Pancreas (tissue), 10 donors: ENCODE results near the gene COL28A1. TPM values are rescaled to one million over a fixed set of nuclear protein-coding genes. Genes with fewer than 3 reads are reported as not detected.

Source experiments
- ATAC-seq, 4 donors: fragments of 200-7000 bp; cut with Tn5 transposase; one replicate each; pipeline versions ENCODE4 v1.8.0 to v1.9.1; 2020; ENCODE audit warnings: mild to moderate bottlenecking in 4 of 4, moderate library complexity in 4 of 4
- DNase-seq, 6 donors: peaks; one replicate each; pipeline ENCODE4 v3.0.0-alpha.2; 2020
- FAIRE-seq: peaks from 2 replicates; lab custom pipeline; 2012; peaks lifted over from hg19 to GRCh38; lab: Jason Lieb, UNC
- H3K27ac ChIP-seq, 4 donors: fragments of 200-600 bp; sonication (generic); 1 replicate in 3 of 4; 2 replicates in 1 of 4; pipeline versions ENCODE4 v1.5.0 to v1.8.0; 2020
- H3K27me3 ChIP-seq, 4 donors: fragments of 200-600 bp; one replicate each; pipeline ENCODE4 v1.8.0; 2021
- H3K36me3 ChIP-seq, 3 donors: fragments of 200-600 bp; sonication (generic) in 1 of 3; one replicate each; pipeline versions ENCODE4 v1.5.0 to v1.8.0; 2020 to 2021
- H3K4me1 ChIP-seq, 3 donors: fragments of 200-600 bp; one replicate each; pipeline ENCODE4 v1.8.0; 2021
- H3K4me3 ChIP-seq, 4 donors: fragments of 200-600 bp; sonication (generic) in 2 of 4; one replicate each; pipeline versions ENCODE4 v1.5.0 to v1.8.0; 2020 to 2021
- H3K9me3 ChIP-seq, 4 donors: fragments of 200-600 bp; one replicate each; pipeline ENCODE4 v1.8.0; 2021
- WGBS, 2 donors: extraction: QIAGEN DNeasy Blood & Tissue Kit; methylation state at CpG; one replicate each; pipeline ENCODE4 v1.1.7; 2013; 5-methylcytosine and 5-hydroxymethylcytosine counted together
- intact Hi-C, 3 donors: fragments of 100-400 bp; cut with DNase I; formaldehyde crosslinking; loops; one replicate each; pipeline versions ENCODE4 v1.11.1 to v1.14.2; 2022
- polyA plus RNA-seq, 2 donors: library from polyadenylated mRNA; stranded (reverse); fragments of 200-250 nt; gene quantifications; one replicate each; pipeline ENCODE4 v1.2.3, GENCODE V29; 2013
- total RNA-seq, 6 donors: library from RNA; stranded (reverse); fragmentation: NEBNext Ultra II Directional in 4 of 6; extraction: Animal tissue kit (Norgen Biotek cat#: 25700) in 4 of 6; gene quantifications; one replicate each; pipeline versions ENCODE4 v1.2.1 to v1.2.4, GENCODE V29; 2021 to 2023
- TF ChIP-seq, protein P1 (sequence below), 4 donors: fragments of 200-600 bp; sonication (generic) in 3 of 4; IDR thresholded peaks; one replicate each; pipeline versions ENCODE4 v1.5.0 to v1.8.0; 2021; ENCODE audit warnings: antibody characterized with exemption in 4 of 4
- donor health status: healthy with polysubstance abuse.
- donor health status: DM: no; HTN: no; CAD: no; lungs with moderate emphysema.
- donor health status: DM: no; HTN: no; CAD: no.
- donor health status: control.
- donor health status: control.
- donor health status: Bipolar disorder and iron deficiency.
- donor health status: DM: yes; HTN: yes; CAD: no.
- donor health status: DM: no; HTN: no; CAD: no.
- donor health status: DM: no; HTN: no; CAD: no.
- donor health status: DM: yes; HTN: yes; CAD: no.

COL28A1 gene
- total and polyA plus RNA-seq, 8 donors = 0.84 to 14.4 (median 3.5) TPM

DNA sequence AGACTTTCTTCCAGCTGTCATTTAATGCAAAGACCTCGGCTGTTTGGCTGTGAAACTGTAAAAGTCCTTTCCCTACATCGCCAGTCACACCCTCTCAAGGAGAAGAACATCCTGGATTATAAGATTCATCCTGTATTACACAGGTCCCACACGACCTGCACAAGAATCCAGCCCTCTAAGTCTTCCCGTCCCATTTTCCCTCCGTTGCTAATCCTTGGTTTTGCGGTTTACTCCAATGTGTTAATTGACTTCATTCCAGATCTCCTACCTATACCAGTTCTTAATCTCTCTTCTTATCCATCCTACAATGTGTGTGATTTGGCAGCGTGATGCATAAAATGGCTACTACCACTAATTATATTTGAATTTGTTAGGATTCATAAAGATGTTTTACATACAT, 110.4 kb downstream of the COL28A1 start:
- H3K9me3 ChIP-seq = no peaks in the 10 kb centered on the region
- no peak for ATAC-seq
- H3K4me1 ChIP-seq = no peaks in the 10 kb centered on the region
- 54 to 64% methylated on average over 7 of the region's 7 CpGs for WGBS, 2 donors
- TF ChIP-seq, protein P1, sequence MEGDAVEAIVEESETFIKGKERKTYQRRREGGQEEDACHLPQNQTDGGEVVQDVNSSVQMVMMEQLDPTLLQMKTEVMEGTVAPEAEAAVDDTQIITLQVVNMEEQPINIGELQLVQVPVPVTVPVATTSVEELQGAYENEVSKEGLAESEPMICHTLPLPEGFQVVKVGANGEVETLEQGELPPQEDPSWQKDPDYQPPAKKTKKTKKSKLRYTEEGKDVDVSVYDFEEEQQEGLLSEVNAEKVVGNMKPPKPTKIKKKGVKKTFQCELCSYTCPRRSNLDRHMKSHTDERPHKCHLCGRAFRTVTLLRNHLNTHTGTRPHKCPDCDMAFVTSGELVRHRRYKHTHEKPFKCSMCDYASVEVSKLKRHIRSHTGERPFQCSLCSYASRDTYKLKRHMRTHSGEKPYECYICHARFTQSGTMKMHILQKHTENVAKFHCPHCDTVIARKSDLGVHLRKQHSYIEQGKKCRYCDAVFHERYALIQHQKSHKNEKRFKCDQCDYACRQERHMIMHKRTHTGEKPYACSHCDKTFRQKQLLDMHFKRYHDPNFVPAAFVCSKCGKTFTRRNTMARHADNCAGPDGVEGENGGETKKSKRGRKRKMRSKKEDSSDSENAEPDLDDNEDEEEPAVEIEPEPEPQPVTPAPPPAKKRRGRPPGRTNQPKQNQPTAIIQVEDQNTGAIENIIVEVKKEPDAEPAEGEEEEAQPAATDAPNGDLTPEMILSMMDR (IDR thresholded peaks at IDR 0.05) = no peak
- H3K27ac ChIP-seq = no peak overlapping the region
- no peaks in the 10 kb centered on the region for H3K27me3 ChIP-seq
- intact Hi-C loops = no loop called here
- no peaks in the 10 kb centered on the region for H3K36me3 ChIP-seq
- no peak for FAIRE-seq
- no peak for DNase-seq
- H3K4me3 ChIP-seq = no peak overlapping the region

DNA sequence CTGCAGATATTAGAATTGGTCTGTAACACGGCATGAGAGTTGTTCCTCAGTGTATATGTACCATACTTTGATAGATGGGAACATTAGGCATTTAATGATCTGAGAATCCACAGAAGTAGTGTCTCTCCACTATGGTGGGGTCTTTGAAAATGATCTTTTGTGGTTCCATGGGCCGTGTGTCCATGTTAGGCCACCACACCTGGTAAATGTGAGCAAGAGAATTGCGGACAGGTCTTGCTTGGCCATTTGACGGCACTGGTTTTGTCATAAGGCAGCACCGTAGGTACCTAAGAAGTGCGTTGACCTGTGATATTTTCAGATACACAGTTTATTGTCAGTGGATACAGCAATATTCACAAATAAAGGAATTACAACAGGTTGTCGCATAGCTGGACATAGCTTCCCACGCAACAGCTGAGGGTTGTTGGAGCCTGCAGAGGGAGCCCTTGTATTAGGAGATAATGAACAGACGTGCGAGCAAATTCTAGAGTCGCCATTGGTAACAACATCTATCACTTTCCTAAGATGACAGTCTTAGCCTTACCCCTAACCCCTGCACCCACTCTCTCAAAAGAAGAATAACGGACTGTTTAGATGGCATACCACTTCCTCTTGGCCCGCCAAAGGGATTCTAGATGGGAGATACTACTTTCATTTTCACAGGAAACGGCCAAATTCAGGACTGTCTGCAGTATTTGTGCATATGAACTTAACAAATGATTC, 111.4 kb downstream of the COL28A1 start:
- TF ChIP-seq, protein P1 (IDR thresholded peaks at IDR 0.05) = peak; percentile 10 to 48 (median 42)
- WGBS, 2 donors = 28 to 37% methylated on average over 14 of the region's 14 CpGs
- H3K4me1 ChIP-seq = no peaks in the 10 kb centered on the region
- no peaks in the 10 kb centered on the region for H3K36me3 ChIP-seq
- no peaks in the 10 kb centered on the region for H3K9me3 ChIP-seq
- DNase-seq = peak; percentile 32 to 63 (median 47)
- intact Hi-C loops = no loop called here
- FAIRE-seq = no peak
- H3K27ac ChIP-seq = no peak overlapping the region
- H3K4me3 ChIP-seq = peak overlapping the region in 2 of 4 donors; percentile 22 to 41
- ATAC-seq = peak; percentile 76 to 98 (median 96)
- no peaks in the 10 kb centered on the region for H3K27me3 ChIP-seq

DNA sequence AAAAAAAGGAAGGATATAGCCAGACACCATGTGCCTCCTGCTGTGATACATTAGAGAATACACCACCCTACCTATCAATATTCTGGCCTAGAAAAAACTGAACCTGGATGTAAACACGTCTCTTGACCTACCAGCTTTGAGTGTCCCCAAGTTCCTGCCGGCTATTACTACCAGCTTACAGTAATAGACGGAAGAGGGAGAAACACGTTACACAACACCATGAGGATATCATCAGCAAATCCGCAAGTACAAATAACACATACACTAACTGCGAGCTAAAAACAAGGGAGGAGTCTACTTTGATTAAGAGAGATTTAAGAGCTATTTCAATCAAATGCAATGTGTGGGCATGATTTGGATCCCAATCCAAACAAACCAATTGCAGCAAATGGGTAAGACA, 113.0 kb downstream of the COL28A1 start:
- no peak for ATAC-seq

DNA sequence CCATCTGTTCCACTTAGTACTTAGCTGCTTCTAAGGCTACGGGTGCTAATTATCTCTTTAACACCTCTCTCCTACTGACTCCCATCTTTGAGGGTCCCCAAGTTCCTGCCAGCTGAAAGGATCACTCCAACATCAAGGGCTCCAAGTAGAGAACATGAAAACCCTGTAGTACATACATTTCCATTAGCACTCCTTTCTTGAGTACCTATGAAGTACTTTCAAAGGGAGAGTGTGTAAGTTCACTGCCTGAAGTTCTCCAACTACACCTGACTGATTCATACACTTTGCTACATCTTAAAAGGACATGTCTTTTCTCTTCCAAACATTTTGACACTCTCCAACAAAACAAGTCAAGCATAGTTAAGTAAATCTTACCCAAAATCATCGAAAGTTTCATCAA, 113.8 kb downstream of the COL28A1 start:
- ATAC-seq = no peak
- TF ChIP-seq, protein P1 (IDR thresholded peaks at IDR 0.05) = no peak
- no peak for FAIRE-seq
- no peak overlapping the region for H3K4me3 ChIP-seq
- no peaks in the 10 kb centered on the region for H3K36me3 ChIP-seq
- H3K4me1 ChIP-seq = peaks cover 0 to 2% (median 0%) of the 10 kb centered on the region in 3 donors
- no peak overlapping the region for H3K27ac ChIP-seq
- no peak for DNase-seq
- no peaks in the 10 kb centered on the region for H3K9me3 ChIP-seq
- H3K27me3 ChIP-seq = no peaks in the 10 kb centered on the region
- intact Hi-C loops = no loop called here
- WGBS, 2 donors = 41 to 49% methylated on average over 2 of the region's 2 CpGs

More for the DNA sequence above, 113.0 kb downstream of the COL28A1 start:
- no peaks in the 10 kb centered on the region for H3K36me3 ChIP-seq
- H3K27me3 ChIP-seq = no peaks in the 10 kb centered on the region
- TF ChIP-seq, protein P1 (IDR thresholded peaks at IDR 0.05) = no peak
- no peak overlapping the region for H3K27ac ChIP-seq
- intact Hi-C loops = no loop called here
- FAIRE-seq = no peak
- no peaks in the 10 kb centered on the region for H3K4me1 ChIP-seq
- no peak for DNase-seq
- H3K9me3 ChIP-seq = no peaks in the 10 kb centered on the region
- no peak overlapping the region for H3K4me3 ChIP-seq
- WGBS, 2 donors = 88 to 91% methylated on average over 6 of the region's 6 CpGs

DNA sequence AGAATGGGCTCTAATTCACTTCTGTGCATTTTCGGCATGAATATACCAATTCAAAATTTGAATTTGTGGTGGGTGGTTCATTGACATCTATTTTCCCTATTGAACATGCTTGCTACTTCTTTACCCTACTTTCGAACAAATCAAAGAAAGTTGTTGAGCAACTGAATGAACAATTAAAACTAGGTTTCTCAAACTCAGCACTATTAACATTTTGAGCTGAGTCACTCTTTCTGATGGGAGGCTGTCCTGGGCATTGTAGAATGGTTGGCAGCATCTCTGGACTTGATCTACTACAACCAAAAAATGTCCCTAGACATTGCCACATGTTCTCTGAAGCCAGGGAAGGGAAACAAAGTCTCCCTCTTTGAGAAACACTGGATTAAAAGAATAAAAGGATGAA, 116.7 kb downstream of the COL28A1 start:
- no peak overlapping the region for H3K4me3 ChIP-seq
- no peak overlapping the region for H3K27ac ChIP-seq
- TF ChIP-seq, protein P1 (IDR thresholded peaks at IDR 0.05) = no peak
- no peaks in the 10 kb centered on the region for H3K36me3 ChIP-seq
- H3K27me3 ChIP-seq = no peaks in the 10 kb centered on the region
- H3K9me3 ChIP-seq = no peaks in the 10 kb centered on the region
- no peak for ATAC-seq
- peaks cover 0 to 10% (median 5%) of the 10 kb centered on the region in 3 donors for H3K4me1 ChIP-seq
- no peak for DNase-seq
- intact Hi-C loops = no loop called here
- 89 to 94% methylated on average over 2 of the region's 2 CpGs for WGBS, 2 donors
- FAIRE-seq = no peak
